GM19193 (cell line): ENCODE measurements around the gene TCF7.

Experiments
- POLR2A ChIP-seq: IDR thresholded peaks from 4 replicates; pipeline ENCODE4 v1.6.1; 2011; ENCODE audit not compliant: insufficient read depth, insufficient read length; ENCODE audit errors: extremely low read depth

The TCF7 gene

GRCh38 chr5:134113902-134114875, at the start of gene TCF7:
TCF7 (plus strand) TSS chr5:134114681; CDS start chr5:134114907, 226 bp downstream.
- TF ChIP-seq POLR2A = peak; percentile 43

GRCh38 chr5:134069553-134069952, 44.9 kb upstream of the TCF7 start:
- TF ChIP-seq POLR2A = no peak

GRCh38 chr5:134070725-134071613, 43.5 kb upstream of the TCF7 start:
- peak; percentile 40 for TF ChIP-seq POLR2A

GRCh38 chr5:134071614-134072207, 42.8 kb upstream of the TCF7 start:
- TF ChIP-seq POLR2A = no peak

GRCh38 chr5:134072471-134073210, 41.8 kb upstream of the TCF7 start:
- no peak for TF ChIP-seq POLR2A

GRCh38 chr5:134073404-134073803, 41.1 kb upstream of the TCF7 start:
- TF ChIP-seq POLR2A = no peak

- no peak for TF ChIP-seq POLR2A
These were observed 39.4 kb upstream of the TCF7 start for GRCh38 chr5:134075102-134075501.

GRCh38 chr5:134077926-134078580, 36.4 kb upstream of the TCF7 start:
- TF ChIP-seq POLR2A = no peak

GRCh38 chr5:134079748-134080581, 34.5 kb upstream of the TCF7 start:
- no peak for TF ChIP-seq POLR2A

- no peak for TF ChIP-seq POLR2A
These were observed 32.1 kb upstream of the TCF7 start for GRCh38 chr5:134082264-134082992.

- no peak for TF ChIP-seq POLR2A
These were observed 31.0 kb upstream of the TCF7 start for GRCh38 chr5:134083517-134083916.

GRCh38 chr5:134084022-134084565, 30.4 kb upstream of the TCF7 start:
- TF ChIP-seq POLR2A = no peak
